NCI-H2029 treated with DMSO at 0.1 percent for 48 hours (cell line): ENCODE data around the gene UPK3A.
"Not testable (repeated sequence)": the region's sequence is repeated elsewhere in the genome, so short reads cannot be mapped to it uniquely, and the experiment has no call there.

Source experiments
- DNase-seq: peaks from one replicate; lab custom pipeline; 2025; lab: John Stamatoyannopoulos, UW

UPK3A gene

DNA sequence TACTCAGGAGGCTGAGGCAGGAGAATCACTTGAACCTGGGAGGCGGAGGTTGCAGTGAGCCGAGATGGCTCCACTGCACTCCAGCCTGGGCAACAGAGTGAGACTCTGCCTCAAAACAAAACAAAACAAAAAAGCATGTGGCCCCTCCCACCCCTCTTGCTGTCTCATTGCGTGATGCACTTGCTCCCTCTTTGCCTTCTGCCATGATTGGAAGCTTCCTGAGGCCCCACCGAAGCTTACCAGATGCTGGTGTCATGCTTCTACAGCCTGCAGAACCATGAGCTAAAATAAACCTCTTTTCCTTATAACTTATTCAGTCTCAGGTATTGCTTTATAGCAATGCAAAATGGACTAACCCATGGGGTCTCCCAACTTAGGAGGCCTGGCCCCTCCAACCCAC is 26.8 kb upstream of the UPK3A start:
- not testable (repeated sequence) for DNase-seq

DNA sequence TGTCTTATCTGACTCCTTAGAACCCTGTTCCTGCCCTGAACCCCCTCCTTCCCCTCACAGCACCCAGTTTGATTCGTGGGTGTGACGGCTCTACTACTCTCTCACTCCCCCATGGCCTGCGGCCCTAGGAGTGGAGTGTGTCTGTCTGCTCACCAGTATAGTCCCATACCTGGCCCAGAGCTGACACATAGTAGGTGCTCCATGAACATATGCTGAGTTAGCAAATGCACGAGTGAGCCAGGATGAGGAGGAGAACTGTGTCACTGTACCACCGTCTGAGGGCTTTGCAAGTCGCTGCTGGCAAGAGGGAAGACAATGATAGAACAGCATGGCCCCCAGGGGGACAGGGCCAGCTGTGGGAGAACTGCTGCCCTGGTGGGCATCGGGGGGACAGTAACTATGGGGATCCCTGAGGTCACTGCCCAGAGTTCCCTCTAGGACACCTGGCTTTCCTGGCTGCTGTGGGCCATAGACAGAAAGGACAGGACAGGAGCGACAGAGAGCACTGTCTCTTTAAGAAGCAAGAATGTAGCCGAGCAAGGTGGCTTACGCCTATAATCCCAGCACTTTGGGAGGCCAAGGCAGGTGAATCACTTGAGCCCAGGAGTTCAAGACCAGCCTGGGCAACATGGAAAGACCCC is 24.9 kb upstream of the UPK3A start:
- DNase-seq, result no peak

DNA sequence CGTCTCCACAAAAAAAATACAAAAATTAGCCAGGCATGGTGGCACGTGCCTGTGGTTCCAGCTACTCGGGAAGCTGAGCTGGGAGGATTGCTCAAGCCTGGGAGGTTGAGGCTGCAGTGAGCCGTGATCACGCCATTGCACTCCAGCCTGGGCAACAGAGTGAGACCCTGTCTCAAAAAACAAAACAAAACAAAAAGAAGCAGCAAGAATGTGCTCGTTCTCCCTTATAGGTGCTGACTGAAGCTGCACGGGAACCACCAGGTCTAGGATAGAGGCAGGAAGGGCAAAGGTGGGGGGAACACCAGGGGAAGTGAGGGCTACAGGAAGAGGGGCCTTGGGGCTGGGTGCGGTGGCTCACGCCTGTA is 24.4 kb upstream of the UPK3A start:
- not testable (repeated sequence) for DNase-seq

DNA sequence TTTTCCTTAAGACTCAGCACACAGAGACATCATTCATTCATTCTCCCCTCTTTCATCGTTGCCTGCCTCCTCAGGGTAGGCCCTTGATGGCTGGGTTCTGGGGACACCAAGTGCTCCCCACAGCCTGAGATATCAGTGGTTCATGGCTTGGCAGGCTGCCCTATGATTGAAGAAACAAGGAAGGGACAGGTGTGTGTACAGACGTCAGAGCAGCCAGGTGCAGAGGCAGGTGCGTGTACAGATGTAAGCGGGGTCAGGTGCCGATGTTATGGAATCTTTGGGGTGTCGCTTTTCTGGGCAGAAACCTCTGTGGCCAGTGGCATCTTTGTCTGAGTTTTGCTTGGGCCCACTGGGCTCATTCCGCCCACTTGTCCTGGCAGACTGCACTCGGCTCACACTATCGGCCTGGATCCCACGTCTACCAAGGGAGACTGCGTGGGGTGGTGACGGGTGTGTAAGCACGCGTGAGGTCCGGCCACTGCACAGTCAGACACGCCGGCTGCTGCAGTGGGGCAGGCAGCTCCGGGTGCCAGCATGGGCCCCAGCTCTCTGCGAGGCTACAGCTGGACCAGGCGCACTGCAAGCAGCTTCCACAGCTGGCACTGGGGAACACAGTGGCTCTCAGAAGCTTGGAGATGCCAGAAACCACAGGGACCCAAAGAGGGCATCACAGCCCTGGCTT is 23.2 kb upstream of the UPK3A start:
- no peak for DNase-seq

DNA sequence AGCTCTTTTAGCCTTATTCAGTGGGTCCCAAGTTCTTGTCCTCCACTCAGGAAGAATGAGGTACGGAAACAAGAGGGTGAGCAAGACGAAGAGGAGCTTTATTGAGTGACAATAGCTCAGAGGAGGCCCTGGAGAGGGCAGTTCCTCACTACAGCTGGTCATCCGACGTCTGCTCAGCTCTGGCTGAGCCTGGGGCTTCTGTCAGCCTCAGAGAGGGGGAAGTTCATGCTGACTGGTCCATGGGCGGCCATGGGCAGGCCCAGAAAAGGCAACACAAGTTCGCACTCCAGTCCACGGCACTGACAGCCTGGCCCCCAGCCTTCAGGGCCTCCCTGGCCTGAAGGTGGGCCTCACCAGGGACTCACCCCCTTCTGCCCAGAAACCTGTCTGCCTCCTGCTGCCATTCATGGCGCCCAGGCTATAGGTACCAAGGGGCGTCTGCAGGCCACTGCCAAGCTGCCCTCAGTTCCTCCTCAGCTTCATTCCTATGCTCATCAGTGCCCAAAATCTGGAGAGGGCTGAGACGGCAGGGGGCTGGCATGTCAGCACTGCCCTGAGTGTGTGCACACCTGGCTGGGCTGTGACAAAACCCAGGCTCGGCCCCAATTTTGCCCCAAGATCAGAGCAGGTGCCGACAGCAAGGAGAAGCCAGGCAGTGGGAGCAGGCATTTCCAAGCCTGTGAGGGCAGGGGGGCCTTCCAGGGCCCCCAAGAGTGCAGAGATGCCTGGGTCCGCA is 22.4 kb upstream of the UPK3A start:
- no peak for DNase-seq

DNA sequence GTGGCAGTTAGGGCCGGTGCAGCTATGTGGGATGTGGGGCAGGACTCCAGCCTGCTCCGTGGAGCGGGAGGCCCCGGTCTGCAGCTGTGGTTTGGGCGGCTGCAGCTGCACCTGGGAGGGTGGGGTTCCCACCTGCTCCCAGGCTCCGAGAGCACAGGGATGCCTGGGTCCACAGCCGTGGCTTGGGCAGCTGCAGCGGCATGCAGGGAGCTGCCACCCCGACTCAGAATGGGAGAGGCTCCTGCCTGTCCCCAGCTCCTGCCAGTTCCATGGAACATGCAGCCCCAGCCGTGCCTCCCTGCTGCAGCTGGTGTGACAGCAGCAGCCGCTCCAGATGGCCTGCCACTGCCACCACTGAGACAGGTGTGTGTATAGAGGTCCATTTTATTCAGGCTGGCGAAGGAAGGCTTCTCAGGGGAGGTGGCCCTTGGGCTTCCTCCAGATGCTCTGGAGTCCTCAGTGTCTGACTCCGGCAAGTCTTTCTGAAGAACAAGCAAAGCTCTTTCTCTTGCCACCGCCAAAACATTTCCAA is 21.8 kb upstream of the UPK3A start:
- no peak for DNase-seq

DNA sequence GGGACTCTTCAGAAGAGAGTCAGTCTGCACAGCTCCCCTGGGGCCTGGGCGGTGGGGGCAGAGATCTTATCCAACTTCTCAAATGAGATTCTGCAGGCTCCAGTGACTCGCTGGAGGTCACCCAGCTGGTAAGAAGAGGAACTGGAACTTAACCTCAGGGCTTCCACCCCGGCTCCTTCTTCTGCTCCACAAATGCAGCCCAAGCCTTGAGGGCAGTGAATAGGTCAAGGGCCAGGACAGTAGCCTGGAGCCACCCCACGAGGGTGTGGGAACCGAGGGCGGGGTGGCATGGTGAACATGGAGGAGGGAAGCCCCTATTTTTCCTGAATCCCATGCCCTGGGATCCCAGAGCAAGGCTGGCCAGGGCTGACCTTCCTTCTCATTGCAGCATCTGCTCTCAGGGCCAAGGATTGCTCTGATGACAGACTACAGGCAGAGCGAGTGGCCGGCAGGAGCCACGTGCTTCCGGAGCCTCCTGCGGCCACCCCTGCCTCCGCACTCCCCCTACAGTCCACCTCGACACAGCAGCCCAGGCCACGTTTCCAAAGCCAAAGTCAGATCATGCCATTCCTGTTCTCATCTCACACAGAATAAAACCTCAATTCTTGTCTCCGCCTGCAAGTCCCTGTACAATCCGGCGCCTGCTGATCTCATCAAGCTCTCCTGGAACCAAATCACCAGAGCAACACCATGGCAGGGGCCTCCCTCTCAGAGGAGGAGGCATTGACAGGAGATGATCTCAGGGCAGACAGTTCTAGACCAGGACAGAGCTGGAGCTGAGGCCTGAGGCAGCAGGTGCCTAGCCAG is 21.1 kb upstream of the UPK3A start:
- no peak for DNase-seq

DNA sequence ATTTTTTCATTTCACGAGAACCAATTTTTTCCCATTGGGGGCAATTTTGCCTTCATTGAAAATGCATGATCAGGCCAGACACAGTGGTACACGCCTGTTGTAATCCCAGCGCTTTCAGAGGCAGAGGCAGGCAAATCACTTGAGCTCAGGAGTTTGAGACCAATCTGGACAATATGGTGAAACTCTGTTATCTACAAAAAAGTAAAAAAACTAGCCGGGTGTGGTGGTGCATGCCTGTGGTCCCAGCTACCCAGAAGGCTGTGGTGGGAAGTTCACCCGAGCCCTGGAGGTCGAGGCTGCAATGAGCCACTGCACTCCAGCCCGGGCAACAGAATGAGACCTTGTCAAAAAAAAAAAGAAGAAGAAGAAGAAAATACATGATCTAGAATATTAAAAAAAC is 19.2 kb upstream of the UPK3A start:
- no peak for DNase-seq

DNA sequence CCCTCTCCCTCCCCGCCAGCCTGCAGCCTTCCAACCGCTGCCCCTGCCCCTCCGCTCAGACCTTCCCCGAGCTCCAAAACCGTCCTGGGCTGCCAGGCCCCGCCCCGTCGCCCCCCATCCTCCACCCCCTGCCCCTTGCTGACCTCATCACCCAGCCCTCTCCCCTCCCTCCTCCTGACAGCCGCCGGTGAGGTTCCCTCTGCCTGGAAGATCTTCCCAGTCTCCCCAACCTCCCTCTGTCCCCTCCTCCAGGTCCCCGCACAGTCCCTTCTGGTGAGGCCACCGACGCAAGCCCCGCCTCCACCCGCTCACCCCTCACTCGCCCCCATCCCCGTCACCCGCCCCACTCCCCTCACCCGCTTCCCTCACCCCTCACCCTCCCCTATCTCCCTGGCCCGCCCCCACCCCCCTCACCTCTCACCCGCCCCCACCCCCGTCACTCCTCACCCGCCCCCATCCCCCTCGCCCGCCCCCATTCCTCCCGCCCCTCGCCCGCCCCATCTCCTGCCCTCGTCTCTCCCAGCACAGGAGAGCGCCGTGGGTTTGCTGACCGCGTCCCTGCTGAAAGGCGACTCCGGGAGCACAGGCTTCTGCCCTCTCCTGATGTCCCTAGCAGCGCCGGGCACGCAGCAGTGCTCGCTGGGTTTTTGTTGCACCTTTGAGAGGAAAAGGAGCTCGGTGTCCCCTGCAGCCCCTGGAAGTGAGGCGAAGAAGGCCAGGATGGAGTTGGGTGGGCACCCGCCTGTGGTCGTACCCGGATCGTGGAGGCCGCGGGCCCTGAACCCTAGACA is 16.4 kb upstream of the UPK3A start:
- DNase-seq, result no peak

DNA sequence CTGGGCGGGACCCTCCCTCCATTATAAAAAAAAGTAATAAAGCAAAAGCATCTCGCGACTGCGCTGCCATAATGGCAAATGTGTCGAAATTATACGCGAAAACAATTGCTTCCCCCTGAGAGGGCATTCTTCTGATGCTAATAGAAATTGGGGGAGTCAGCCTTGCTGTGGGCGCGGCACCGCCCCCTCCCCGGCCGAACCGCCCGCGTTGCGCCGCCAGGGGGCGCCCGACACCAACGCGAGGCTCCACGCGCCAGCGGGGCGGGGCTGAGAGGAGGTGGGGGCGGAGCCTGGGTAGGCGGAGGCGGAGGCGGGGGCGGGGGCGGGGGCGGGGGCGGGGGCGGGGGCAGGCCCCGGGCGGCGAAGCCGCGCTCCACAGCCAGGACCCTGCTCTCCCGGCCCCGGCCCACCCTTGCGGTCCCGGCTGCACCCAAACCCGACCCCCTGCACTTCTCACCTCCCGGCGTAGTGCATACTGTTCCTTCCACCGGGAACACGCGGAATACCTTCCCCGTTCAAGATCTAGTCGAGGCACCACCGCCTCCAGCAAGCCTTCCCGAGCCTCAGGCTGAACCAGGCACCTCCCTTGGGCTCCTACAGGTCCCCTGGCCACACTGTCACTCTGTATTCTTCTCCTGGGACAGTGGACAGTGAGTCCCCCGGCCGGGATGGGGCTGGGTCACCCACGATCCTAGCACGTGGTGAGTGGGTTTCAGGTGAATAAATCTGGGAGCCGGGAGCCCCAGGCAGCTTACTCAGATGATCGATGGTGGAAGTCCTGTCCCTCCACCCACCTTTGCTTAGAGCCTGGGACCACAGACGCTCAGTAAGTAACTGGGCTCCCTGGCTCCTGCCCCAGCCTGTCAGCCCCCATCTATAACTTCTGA is 15.5 kb upstream of the UPK3A start:
- no peak for DNase-seq

DNA sequence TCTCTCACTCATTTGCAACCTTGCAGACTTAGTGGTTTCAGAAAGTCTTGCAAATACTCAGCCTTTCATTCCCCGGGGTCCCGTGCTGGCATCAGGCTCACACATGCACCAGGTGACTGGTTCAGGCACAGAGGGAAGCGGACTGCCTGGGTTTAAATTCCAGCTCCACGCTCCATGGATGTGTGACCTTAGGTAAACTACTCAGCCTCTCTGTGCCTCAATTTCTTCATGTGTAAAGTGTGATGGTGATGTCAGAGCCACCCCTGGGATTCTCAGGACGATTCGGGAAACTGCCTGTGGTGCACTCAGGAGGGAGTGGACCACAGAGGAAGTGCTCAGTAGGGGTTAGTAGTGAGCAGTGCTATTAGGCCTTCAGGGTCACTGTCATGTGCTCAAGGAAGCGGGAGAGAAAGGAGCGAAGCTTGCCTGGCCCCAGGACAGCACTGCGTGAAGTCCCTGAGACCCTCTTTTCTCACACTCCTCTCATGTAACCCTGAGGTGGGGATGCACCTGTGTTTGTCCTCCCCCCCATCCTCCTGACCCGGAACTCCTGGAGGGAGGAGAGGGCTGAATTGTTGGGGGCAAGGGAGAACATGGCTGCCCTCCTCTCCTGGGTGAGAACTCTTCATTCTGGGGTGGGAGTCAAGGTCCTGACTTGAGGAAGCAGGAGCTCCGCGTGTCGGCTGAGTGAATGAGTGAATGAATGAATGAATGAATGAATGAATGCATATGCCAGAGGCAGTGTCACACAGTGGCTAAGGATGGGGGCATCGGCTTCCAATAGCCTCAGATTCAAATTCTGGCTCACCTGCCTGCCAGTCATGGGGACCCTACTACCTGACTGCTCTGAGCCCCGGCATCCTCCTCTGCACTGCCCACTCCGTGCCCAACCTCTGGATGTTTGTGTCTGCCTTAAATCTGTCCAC is 14.4 kb upstream of the UPK3A start:
- no peak for DNase-seq

DNA sequence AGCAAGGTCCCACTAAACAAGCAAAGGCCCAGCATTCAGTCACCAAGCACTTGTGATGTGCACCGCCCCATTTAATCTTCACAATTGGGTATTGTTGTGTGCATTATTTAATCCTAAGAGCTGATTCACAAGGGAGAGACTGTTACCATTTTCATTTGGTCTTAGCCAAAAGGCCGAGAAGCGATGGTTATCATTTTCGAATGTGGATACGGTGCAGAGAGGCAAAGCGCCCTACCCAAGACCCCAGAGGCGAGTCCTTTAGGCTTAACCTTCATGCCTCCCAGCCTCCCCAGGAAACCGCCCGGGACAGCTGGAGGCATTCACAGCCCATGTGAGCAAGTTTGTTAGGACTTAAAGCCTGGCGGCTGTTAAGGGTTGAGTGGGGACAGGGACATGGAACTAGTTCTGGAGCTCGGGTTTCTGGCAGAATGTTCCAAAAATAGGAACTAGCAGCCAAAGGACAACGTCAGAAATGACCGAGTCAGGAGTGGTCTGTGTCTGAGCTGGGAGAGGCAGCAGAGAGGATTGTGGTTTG is 13.0 kb upstream of the UPK3A start:
- no peak for DNase-seq

DNA sequence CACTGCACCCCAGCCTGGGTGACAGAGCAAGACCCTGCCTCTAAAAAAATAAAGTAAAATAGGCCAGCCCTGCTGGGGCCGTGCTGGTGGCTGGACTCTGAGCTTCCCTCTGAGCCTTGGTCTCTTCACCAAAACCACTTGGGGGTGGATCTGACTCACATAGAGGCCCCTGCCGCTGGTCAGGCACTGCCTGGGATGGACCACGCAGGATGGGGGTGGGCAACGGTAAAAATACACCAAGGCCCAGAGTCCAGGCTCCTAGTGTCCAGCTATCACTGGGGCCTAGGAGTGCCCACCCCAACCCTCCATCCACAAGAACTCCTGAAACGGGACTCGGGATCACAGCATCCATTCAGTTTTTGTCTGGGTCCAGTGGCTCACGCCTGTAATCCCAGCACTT is 12.3 kb upstream of the UPK3A start:
- DNase-seq, result no peak

DNA sequence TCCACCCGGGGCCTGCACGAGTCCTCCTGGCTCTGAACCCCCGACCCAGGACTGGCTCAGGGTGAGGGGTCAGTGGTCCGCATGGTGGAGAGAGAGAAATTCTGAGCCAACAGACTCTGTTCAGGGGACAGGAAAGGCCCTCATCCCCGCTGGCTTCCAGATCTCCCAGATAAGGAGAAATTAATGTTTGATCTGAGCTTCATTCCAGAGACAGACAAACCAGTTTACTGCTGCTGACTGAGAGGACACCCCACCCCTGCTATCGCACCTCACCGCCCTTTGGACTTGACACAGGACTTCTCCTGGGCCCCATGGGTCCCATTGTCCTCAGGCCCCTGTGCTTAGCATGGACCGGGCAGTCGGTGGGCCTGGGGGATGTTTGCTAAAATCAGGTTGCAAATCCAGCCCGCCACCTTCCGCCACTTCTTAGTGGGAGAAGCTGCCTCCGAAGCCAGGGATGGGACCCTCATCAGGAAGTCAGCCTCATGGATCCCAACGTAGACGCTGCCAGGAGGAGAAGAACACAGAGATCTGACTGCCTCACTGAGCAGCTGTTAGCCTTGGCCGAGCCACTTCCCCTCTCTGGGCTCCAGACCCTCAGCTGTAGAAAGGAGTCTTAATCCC is 11.2 kb upstream of the UPK3A start:
- DNase-seq, result no peak

DNA sequence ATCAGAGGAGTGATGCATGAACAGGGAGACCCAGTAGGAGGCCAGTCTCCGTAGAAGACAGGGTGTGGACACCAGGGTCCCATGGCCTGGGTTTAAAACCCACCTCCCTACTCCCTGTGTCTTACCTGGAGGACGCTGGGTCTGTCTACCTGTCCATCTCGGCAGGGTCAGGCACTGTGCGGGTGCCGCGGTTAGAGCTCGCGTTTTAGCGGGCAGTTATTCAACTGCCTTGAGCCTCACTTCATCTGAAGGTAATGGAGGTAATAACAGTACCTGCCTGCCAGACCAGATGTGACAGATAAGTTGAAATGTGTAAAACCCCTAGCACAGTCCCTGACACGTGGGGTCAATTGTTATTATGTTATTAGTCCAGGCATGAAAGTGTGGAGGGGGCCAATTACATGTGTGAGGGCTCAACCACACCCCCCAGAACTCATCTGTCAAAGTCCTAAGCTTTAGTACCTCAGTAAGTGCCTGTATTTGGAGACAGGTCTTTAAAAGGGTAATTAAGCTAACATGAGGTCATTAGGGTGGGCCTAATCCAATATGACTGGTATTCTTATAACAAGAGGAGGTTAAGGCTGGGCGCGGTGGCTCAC is 8.1 kb upstream of the UPK3A start:
- no peak for DNase-seq

DNA sequence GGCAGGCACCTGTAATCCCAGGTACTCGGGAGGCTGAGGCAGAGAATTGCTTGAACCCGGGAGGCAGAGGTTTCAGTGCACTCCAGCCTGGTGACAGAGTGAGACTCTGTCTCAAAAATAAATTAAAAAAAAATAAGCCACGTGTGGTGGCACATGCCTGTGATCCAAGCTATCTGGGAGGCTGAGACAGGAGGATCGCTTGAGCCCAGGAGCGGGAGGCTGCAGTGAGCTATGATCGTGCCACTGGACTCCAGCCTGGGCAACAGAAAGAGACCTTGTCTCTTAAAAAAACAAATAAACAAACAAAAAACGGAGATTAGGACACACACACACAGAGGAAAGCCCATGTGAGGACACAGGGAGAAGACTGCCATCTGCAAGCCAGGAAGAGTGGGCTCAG is 7.0 kb upstream of the UPK3A start:
- DNase-seq, result not testable (repeated sequence)

DNA sequence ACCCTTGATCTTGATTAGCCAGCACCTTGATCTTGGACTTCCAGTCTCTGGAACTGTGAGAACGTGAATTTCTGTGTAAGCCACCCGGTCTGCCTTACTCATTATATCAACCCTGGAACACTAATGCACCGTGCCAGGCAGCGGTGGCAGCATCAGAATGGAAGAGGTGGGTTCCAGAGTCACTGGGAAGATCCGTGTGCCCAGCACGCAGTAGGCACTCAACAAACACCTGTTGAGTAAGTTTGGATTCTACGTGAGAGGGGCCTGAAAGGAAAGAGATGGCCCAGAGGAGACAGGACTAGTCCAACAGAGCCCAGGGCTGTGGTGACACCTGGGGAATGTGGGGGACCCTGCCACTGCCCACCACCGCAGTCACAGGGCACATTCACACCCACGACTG is 6.6 kb upstream of the UPK3A start:
- no peak for DNase-seq

DNA sequence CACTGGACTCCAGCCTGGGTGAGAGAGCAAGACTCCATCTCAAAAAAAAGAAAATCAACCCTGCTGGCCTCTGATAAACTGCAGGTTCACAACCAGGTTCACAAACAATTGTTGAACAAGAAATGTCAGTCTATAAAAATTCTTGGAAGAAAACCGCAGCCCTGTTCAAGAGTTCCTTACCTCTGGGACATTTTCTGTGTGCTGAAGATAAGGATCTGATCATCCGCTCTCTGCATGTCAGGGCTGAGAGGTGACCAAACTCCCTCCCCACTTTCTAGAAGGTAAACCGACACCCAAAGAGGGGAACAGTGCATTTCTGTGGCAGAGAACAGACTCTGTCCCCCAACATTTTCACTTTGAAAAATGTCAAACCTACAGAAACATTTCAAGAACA is 4.2 kb upstream of the UPK3A start:
- DNase-seq, result no peak
